Forelimb muscle (tissue), 1 donor: ENCODE data around the gene TAF5. TPM values are rescaled to one million over a fixed set of nuclear protein-coding genes. Genes with fewer than 3 reads are reported as not detected.
"Not testable (repeated sequence)": the region's sequence is repeated elsewhere in the genome, so short reads cannot be mapped to it uniquely, and the experiment has no call there.

ENCODE experiments used
- DNase-seq: peaks from one replicate; pipeline ENCODE4 v3.0.0-alpha.2; 2013; ENCODE audit warnings: low read depth
- polyA plus RNA-seq: library from polyadenylated mRNA; unstranded; fragments of 120-200 nt; gene quantifications from one replicate; pipeline ENCODE4 v1.2.1, GENCODE V29; 2013; ENCODE audit not compliant: insufficient read length

The TAF5 gene
- 3.8 TPM for polyA plus RNA-seq

GRCh38 chr10:103367782-103368518, at the start of gene TAF5:
Gene TAF5 (plus strand): TSS chr10:103367976. CDS start chr10:103367990, 14 bp downstream.
- peak; percentile 96 for DNase-seq

- DNase-seq, result no peak
Observed at GRCh38 chr10:103327906-103328305, 39.9 kb upstream of the TAF5 start.

- DNase-seq, result no peak
Observed at GRCh38 chr10:103333934-103334520, 33.7 kb upstream of the TAF5 start.

GRCh38 chr10:103334567-103334966, 33.2 kb upstream of the TAF5 start:
- no peak for DNase-seq

- DNase-seq, result no peak
Observed at GRCh38 chr10:103336370-103336769, 31.4 kb upstream of the TAF5 start.

GRCh38 chr10:103350175-103350516, 17.6 kb upstream of the TAF5 start:
- no peak for DNase-seq

GRCh38 chr10:103350517-103351260, 17.1 kb upstream of the TAF5 start, which contains the start of gene PCGF6:
Gene PCGF6 (minus strand): TSS chr10:103351140. CDS start chr10:103351066, 74 bp downstream.
- DNase-seq, result no peak

GRCh38 chr10:103353281-103353680, 14.5 kb upstream of the TAF5 start:
- no peak for DNase-seq

- DNase-seq, result not testable (repeated sequence)
Observed at GRCh38 chr10:103354567-103354966, 13.2 kb upstream of the TAF5 start.

- no peak for DNase-seq
Observed at GRCh38 chr10:103355906-103356599, 11.7 kb upstream of the TAF5 start.

- not testable (repeated sequence) for DNase-seq
Observed at GRCh38 chr10:103359493-103359892, 8.3 kb upstream of the TAF5 start.

- DNase-seq, result not testable (repeated sequence)
Observed at GRCh38 chr10:103360791-103361190, 7.0 kb upstream of the TAF5 start.

GRCh38 chr10:103367379-103367781, 396 bp upstream of the TAF5 start:
- no peak for DNase-seq

- DNase-seq, result no peak
Observed at GRCh38 chr10:103373544-103373943, 5.8 kb downstream of the TAF5 start.

- no peak for DNase-seq
Observed at GRCh38 chr10:103374263-103374662, 6.5 kb downstream of the TAF5 start.

GRCh38 chr10:103382769-103383168, 15.0 kb downstream of the TAF5 start:
- no peak for DNase-seq

- no peak for DNase-seq
Observed at GRCh38 chr10:103394180-103394579, 26.4 kb downstream of the TAF5 start.

- DNase-seq, result no peak
Observed at GRCh38 chr10:103395754-103396066, 27.9 kb downstream of the TAF5 start.

- DNase-seq, result peak; percentile 97
Observed at GRCh38 chr10:103396067-103396788, 28.5 kb downstream of the TAF5 start, which contains the start of the genes ATP5MK and PDCD11. Gene ATP5MK (minus strand): TSS chr10:103396475. CDS start chr10:103392457, 4,018 bp downstream. Gene PDCD11 (plus strand): TSS chr10:103396626. CDS start chr10:103398427, 1,801 bp downstream.

GRCh38 chr10:103396789-103397087, 29.0 kb downstream of the TAF5 start:
- DNase-seq, result no peak

GRCh38 chr10:103397191-103397825, 29.5 kb downstream of the TAF5 start:
- no peak for DNase-seq
